LNCaP clone FGC (cell line): ENCODE results near the gene EPB41L2.

Experiments used
- DNase-seq: peaks from one replicate; pipeline ENCODE4 v3.0.0-alpha.2; 2011; ENCODE audit warnings: low read depth
- H3K4me3 ChIP-seq: 2 replicates; pipeline ENCODE4 v1.5.1; 2011; ENCODE audit warnings: mild to moderate bottlenecking, low read depth, low read length, control low read depth
- TF ChIP-seq, protein P1 (sequence below): IDR thresholded peaks from 2 replicates; pipeline ENCODE4 v1.5.1; 2012; ENCODE audit warnings: mild to moderate bottlenecking; ENCODE audit not compliant: control insufficient read depth, insufficient read depth; ENCODE audit errors: extremely low read depth

The EPB41L2 gene

DNA sequence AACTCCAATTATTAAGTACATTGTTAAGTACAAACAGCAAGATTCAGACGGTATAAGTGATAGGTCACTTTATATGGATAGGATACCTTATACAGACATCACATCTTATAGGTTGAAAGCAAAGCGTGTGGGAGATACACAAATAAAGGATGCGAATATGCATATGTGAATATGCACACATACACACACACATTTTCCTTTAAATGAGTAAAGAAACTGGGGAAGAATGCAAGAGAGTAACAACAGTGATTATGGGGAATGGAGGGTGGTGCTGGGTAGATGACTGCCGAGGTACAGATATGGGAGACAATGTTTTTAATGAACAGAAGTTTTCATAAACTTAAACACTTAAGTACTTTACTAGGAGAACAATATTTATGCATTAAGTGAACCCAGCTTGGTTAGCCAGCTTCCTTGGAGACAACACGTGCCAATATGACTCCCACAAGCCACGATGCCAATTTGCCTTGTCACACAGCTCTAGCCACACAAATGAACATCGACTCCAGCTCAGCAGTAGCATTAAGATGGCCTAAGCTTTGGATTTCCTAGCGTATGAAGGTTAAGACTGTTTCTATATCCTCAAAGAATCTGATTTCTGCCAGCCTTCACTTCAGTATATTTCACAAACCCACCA, 96.6 kb downstream of the EPB41L2 start:
- TF ChIP-seq, protein P1, sequence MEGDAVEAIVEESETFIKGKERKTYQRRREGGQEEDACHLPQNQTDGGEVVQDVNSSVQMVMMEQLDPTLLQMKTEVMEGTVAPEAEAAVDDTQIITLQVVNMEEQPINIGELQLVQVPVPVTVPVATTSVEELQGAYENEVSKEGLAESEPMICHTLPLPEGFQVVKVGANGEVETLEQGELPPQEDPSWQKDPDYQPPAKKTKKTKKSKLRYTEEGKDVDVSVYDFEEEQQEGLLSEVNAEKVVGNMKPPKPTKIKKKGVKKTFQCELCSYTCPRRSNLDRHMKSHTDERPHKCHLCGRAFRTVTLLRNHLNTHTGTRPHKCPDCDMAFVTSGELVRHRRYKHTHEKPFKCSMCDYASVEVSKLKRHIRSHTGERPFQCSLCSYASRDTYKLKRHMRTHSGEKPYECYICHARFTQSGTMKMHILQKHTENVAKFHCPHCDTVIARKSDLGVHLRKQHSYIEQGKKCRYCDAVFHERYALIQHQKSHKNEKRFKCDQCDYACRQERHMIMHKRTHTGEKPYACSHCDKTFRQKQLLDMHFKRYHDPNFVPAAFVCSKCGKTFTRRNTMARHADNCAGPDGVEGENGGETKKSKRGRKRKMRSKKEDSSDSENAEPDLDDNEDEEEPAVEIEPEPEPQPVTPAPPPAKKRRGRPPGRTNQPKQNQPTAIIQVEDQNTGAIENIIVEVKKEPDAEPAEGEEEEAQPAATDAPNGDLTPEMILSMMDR: no peak
- H3K4me3 ChIP-seq: no peak overlapping the region
- no peak for DNase-seq

DNA sequence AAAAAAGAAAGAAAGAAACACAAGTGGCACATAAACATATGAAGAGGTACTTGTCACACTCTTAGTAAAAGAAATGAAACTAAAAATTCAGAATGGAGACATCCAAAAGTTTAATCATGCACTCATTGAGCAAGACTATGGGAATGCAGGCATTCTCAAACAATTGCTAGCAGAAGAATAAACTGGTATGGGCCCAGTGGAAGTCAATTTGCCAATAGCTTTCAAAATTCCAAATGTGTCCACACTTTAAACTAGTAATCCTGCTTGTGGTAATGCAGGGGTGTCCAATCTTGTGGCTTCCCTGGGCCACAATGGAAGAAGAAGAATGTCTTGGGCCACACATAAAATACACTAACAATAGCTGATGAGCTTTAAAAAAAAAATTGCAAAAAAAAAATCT, 97.4 kb downstream of the EPB41L2 start:
- no peak overlapping the region for H3K4me3 ChIP-seq
- DNase-seq: no peak
- TF ChIP-seq, protein P1: no peak

DNA sequence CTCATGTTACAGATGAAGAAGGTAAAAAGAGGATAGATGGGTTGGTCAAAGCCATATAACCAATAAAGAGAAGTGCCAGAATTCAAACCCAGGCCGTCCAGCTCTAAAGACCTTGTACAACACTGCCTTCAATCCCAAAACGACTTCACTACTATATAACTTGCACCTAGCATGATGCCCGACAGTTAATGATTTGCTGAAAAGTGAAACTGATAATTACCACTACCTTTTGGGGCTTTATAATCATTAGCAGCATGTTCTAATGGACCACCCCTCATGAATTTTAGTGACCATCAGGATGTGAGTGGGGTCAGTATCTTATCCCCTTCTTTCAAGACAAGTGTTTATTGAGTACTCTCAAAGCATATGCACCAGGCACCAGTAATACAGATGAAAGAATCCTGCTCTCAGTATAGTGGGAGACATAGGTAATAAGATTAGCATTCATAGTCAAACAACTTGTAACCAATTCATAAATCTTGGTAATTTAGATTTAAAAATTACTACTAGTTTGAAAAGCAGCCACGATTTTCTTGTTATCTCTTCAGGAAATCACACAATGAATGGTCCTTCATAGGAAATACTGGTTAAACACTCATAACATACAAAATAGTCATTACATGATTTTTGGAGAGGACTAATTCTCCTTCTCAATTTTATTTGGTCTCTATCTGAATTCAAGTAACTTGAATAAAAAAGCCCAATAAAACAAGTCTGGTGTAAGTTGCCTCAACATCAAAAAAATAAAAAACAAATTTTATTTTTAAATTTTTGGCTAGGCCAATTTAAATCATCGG, 98.0 kb downstream of the EPB41L2 start:
- TF ChIP-seq, protein P1: no peak
- no peak for DNase-seq
- no peak overlapping the region for H3K4me3 ChIP-seq

DNA sequence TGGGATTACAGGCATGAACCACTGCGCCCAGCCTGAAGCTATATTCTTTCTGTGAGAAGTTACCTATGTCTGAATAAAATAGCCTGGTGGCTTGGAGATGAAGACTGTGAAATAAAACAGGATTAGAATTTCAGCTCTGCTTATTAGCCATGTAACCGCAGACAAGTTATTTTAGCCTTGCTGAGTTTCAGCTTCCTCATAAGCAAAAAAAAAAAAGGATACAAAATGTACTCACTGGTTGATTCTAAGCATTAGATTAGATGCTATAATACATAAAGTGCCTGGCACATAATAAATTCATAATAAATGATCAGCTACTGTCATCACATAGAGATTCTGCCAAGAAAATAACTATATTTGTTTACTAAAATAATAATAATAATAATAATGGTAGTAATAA, 98.8 kb downstream of the EPB41L2 start:
- no peak overlapping the region for H3K4me3 ChIP-seq
- TF ChIP-seq, protein P1: no peak
- no peak for DNase-seq

DNA sequence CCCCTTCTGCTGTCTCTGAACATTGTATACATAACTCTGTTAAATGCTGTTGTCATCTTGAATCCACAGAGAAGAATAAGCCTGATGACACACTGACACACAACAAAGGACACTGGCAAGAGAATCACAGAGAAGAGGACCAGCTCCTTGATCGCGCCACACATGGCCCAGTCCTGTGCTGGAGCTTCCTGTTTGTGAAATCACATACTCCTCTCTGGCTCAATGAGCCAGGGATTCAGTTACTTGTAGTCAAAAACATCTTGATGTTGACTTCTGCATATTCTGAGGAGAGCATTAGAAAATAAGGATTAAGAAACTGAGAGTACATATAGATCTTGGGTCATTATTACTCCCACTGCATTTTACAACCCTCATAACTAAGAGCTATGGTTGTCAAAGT, 100.1 kb downstream of the EPB41L2 start:
- TF ChIP-seq, protein P1: no peak
- H3K4me3 ChIP-seq: no peak overlapping the region
- DNase-seq: no peak

DNA sequence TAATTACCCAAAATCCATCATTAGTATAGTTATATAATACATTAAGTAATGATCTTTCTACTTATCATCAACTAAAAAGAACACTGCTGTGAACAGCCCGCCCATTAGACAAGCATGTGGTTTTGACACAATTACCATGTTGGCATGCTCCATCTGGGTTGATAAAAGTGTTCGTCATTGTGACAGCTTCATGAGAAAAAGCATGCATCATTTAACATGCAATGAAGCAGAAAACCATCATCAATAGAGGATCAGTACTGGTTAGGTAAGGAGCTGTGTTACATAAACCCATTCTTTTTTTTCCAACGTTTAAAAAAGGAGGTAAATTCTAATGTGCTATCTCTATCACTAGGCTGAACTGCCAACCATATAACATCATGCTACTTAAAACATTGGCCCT, 101.9 kb downstream of the EPB41L2 start:
- TF ChIP-seq, protein P1: no peak
- no peak overlapping the region for H3K4me3 ChIP-seq
- DNase-seq: no peak

DNA sequence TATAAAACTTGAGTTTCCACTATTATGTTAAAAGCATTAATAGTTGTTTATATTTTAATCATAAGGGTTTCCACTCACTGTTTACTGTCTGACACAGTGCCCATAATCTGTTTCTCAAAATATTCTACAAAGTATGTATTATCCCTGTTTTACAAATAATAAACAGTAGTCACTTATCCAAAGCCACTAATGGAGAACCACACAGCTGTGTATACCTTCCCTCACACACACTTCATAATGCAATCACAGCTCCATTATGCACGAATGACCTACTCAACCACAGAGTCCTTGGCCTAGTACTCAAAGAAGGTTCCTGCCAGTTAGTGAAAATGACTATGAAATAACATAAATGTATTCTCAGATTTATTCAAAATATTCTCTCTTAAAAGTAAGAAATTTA, 103.1 kb downstream of the EPB41L2 start:
- no peak for DNase-seq
- TF ChIP-seq, protein P1: no peak

More for the DNA sequence above, 103.1 kb downstream of the EPB41L2 start:
- no peak overlapping the region for H3K4me3 ChIP-seq
